ENCODE results near the gene GSK3A. TPM values are rescaled to one million over a fixed set of nuclear protein-coding genes. Genes with fewer than 3 reads are reported as not detected.

GSK3A gene
- total and polyA plus RNA-seq, 9 of the 15 experiments (the other 6 are each of a cell fraction or from before 2014, with no cell fraction given): 0.62 to 90.7 (median 33.3) TPM

GRCh38 chr19:42220751-42221097 lies 21.7 kb downstream of the GSK3A start:
- no peaks in the 10 kb centered on the region for H3K27me3 ChIP-seq (ENCODE audit: control insufficient read depth in 2 of 2, insufficient read depth in 2 of 2, low read length in 2 of 2)
- intact Hi-C loops (cut with micrococcal nuclease) (loop anchor here (2.0 kb wide), 1 partner anchor 22 kb away; the partner anchor contains the start of gene GSK3A), in situ Hi-C loops (cut with MboI) (no loop called here)
- no peak for TF ChIP-seq HNRNPUL1 (IDR thresholded peaks at IDR 0.05; ENCODE audit: low read length)
- no peak for TF ChIP-seq PTTG1 (tag; IDR thresholded peaks at IDR 0.05; ENCODE audit: low read depth)
- 0 out of 2 replicates have a peak, but pooled peaks have one; percentile 9 for TF ChIP-seq ARID2 (IDR thresholded peaks at IDR 0.05)
- peak; percentile 14 for TF ChIP-seq SAP30 (IDR thresholded peaks at IDR 0.05; ENCODE audit: borderline replicate concordance, insufficient read depth, low read depth, low read length, poor library complexity, severe bottlenecking)
- 0 out of 2 replicates have a peak, but pooled peaks have one; percentile 57 for TF ChIP-seq KAT7 (CRISPR knock-in tag; IDR thresholded peaks at IDR 0.05; ENCODE audit: borderline replicate concordance)
- no peak for TF ChIP-seq SRSF1 (IDR thresholded peaks at IDR 0.05; ENCODE audit: low read depth, low read length)
- no peak for TF ChIP-seq DLX4 (CRISPR knock-in tag; IDR thresholded peaks at IDR 0.05)
- TF ChIP-seq ZNF584 (CRISPR knock-in tag; IDR thresholded peaks at IDR 0.05; ENCODE audit: low read depth): no peak
- peak; percentile 52; the same call in 1 of the 2 replicates for TF ChIP-seq BRD4 (IDR thresholded peaks at IDR 0.05)
- TF ChIP-seq DMBX1 (CRISPR knock-in tag; IDR thresholded peaks at IDR 0.05; ENCODE audit: borderline replicate concordance): no peak
- H4K20me1 ChIP-seq (replicated peaks; ENCODE audit: control insufficient read depth, insufficient read depth, low read length): peaks cover 14% of the 10 kb centered on the region
- H3K4me2 ChIP-seq (ENCODE audit: insufficient read depth, low read length): peak overlapping the region; percentile 87
- peak overlapping the region; percentile 79 for H3K4me3 ChIP-seq
- peaks cover 21 to 55% of the 10 kb centered on the region in 2 experiments for H3K4me1 ChIP-seq (replicated peaks in 1 of 2; ENCODE audit: control insufficient read depth in 2 of 2, insufficient read depth in 2 of 2, low read length in 2 of 2)
- ATAC-seq: no peak
- BruUV-seq (replicated peaks): no TSS peak
- 1% methylated on average over 6 of the region's 6 CpGs for WGBS (ENCODE audit: insufficient coverage, low coverage, missing lambda C conversion rate)
- peaks cover 6% of the 10 kb centered on the region for H3K9me1 ChIP-seq (ENCODE audit: control insufficient read depth, insufficient read depth, low read length)
- no peak overlapping the region for H2AFZ ChIP-seq (ENCODE audit: low read depth, low read length)
- FAIRE-seq: no peak
- H3K36me3 ChIP-seq (ENCODE audit: control insufficient read depth, insufficient read depth, low read length): peaks cover 37% of the 10 kb centered on the region; the same call in 2 of the 3 replicates
- H3K27ac ChIP-seq (ENCODE audit: extremely low read depth, low read depth, low read length): peak overlapping the region; percentile 89
- H3K9me3 ChIP-seq (replicated peaks; ENCODE audit: control insufficient read depth, insufficient read depth, low read depth, low read length): no peaks in the 10 kb centered on the region
- no peak for DNase-seq (ENCODE audit: extremely low read depth in 1 of 4, low spot score in 3 of 4)
- H3K9ac ChIP-seq (ENCODE audit: insufficient read depth in 1 of 2, low read depth in 2 of 2, low read length in 2 of 2): peak overlapping the region; percentile 91 to 97
- POLR2A ChIA-PET: interaction anchor here (0.7 to 3.6 kb wide), 4 partner anchors 9 to 1893 kb away, joined by 3 to 28 read pairs (median 4); no protein-coding TSS in a partner anchor
- H3K79me2 ChIP-seq (ENCODE audit: control insufficient read depth, insufficient read depth, low read length): peaks cover 77% of the 10 kb centered on the region
- CTCF ChIA-PET (ENCODE audit: low intra/inter-chr PET ratio): no interaction called here
